Esophagus muscularis mucosa (tissue), 4 donors: ENCODE results near the gene CPXM1. TPM values are rescaled to one million over a fixed set of nuclear protein-coding genes. Genes with fewer than 3 reads are reported as not detected.
A peak's percentile ranks its signal among the peaks of the same experiment; 100 is the strongest.

Experiments
- DNase-seq: peaks from one replicate; pipeline ENCODE4 v3.0.0-alpha.2; 2017; ENCODE audit errors: extremely low spot score
- H3K27ac ChIP-seq, 4 donors: fragments of 200-600 bp; sonication (generic); replicated peaks in 1 of 4; 1 replicate in 3 of 4; 2 replicates in 1 of 4; pipeline ENCODE4 v1.5.1; 2016 to 2019; ENCODE audit warnings: mild to moderate bottlenecking in 1 of 4
- H3K27me3 ChIP-seq, 4 donors: fragments of 200-600 bp; sonication (generic); one replicate each; pipeline versions ENCODE4 v1.5.1 to v1.6.0; 2016 to 2019
- H3K36me3 ChIP-seq, 4 donors: fragments of 200-600 bp; sonication (generic); one replicate each; pipeline ENCODE4 v1.5.1; 2016 to 2019
- H3K4me1 ChIP-seq, 4 donors: fragments of 200-600 bp; sonication (generic); one replicate each; pipeline ENCODE4 v1.5.1; 2016 to 2019
- H3K4me3 ChIP-seq, 4 donors: fragments of 200-600 bp; sonication (generic); 1 replicate in 2 of 4; 2 replicates in 2 of 4; pipeline ENCODE4 v1.5.1; 2016 to 2019; ENCODE audit warnings: mild to moderate bottlenecking in 4 of 4, moderate library complexity in 1 of 4
- H3K9me3 ChIP-seq, 4 donors: fragments of 200-600 bp; sonication (generic); 1 replicate in 3 of 4; 2 replicates in 1 of 4; pipeline ENCODE4 v1.5.1; 2016 to 2019
- EP300 ChIP-seq: sonication (generic); formaldehyde crosslinking; IDR thresholded peaks from one replicate; pipeline ENCODE4 v1.6.1; 2017; ENCODE audit warnings: antibody characterized with exemption
- POLR2A ChIP-seq: fragments of 450-650 bp; IDR thresholded peaks from one replicate; pipeline ENCODE4 v1.6.1; 2017; ENCODE audit warnings: antibody characterized with exemption, moderate library complexity, mild to moderate bottlenecking, low read depth
- POLR2AphosphoS5 ChIP-seq, 2 donors: sonication (generic); formaldehyde crosslinking; IDR thresholded peaks; one replicate each; pipeline ENCODE4 v1.6.1; 2017; ENCODE audit warnings: antibody characterized with exemption in 2 of 2
- WGBS: methylation state at CpG from one replicate; pipeline ENCODE4 v1.1.5; 2018; 5-methylcytosine and 5-hydroxymethylcytosine counted together
- intact Hi-C: fragments of 100-400 bp; cut with DNase I; formaldehyde crosslinking; loops from one replicate; pipeline ENCODE4 v1.15.1; 2023
- total RNA-seq, 4 donors: library from RNA; depleted of rRNA; stranded (reverse); fragments of >200 nt; gene quantifications; one replicate each; pipeline versions ENCODE4 v1.1.0 to v1.2.1, GENCODE V29; 2016
- TF ChIP-seq, protein P1 (sequence below), 3 experiments: fragments of 200-600 bp in 2 of 3; fragments of 450-650 bp in 1 of 3; sonication (generic) in 2 of 3; IDR thresholded peaks; one replicate each; pipeline ENCODE4 v1.5.1; 2017 to 2019; ENCODE audit warnings: antibody characterized with exemption in 3 of 3, mild to moderate bottlenecking in 2 of 3, moderate library complexity in 1 of 3

The CPXM1 gene
- 1 to 10 TPM in 1 of 4 donors, under 1 TPM in 2, not detected in 1; 0.17 to 1.3 (median 0.45) TPM for total RNA-seq

DNA sequence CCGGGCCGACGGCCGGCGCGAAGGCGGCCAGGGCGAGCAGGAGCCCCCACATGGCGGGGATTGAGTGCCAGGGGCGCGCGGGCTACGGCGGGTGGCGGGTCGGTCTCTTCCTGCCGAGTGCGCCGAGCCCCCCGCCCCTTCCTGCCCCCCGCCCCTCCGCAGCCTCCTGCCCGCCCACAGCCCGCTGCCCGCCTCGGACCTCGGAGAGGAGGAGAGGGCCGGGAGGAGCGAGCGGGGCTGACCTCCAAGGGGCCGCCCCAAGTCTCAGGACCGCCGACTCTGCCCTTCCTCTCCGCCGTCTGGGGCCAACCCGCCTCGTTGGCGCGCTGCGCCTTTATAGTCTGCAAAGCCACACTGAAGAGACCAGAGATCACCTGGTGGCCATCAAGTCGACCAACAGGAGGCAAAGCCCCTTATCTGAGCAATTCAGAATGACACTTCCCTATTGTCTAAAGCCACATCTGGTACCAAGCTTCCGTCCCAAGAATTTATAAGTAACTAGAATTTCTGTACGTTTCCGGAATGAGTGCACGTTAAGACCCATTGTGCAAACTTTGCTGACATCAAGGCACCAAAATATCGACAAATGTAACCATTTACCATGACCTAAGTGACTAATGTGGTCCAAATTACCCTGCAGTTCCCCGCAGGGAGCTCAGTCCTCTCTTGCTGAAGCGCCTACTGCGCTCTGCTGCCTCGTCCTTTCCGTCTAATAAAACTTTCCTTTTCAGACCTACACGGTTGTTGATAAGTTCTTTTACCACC lies at the start of gene CPXM1:
TSS of gene CPXM1 (minus strand) at position 107 of the 765 bp plus-strand sequence. CDS start at position 52, 55 bp downstream.
- DNase-seq = no peak
- Histone ChIP-seq H3K9me3 (no peaks in the 10 kb centered on the region), H3K4me3 (peak within 1 kb of the TSS; percentile 22 to 34 (median 30)), H3K4me1 (peaks cover 0 to 33% (median 29%) of the 10 kb centered on the region in 4 donors), H3K27ac (no peak within 1 kb of the TSS), H3K36me3 (no peaks in the 10 kb centered on the region), H3K27me3 (peaks cover 0 to 99% (median 21%) of the 10 kb centered on the region in 4 donors)
- intact Hi-C loops = no loop called here
- TF ChIP-seq POLR2A (no peak), POLR2AphosphoS5 (IDR thresholded peaks at IDR 0.05) (no peak), EP300 (no peak)
- TF ChIP-seq, protein P1, sequence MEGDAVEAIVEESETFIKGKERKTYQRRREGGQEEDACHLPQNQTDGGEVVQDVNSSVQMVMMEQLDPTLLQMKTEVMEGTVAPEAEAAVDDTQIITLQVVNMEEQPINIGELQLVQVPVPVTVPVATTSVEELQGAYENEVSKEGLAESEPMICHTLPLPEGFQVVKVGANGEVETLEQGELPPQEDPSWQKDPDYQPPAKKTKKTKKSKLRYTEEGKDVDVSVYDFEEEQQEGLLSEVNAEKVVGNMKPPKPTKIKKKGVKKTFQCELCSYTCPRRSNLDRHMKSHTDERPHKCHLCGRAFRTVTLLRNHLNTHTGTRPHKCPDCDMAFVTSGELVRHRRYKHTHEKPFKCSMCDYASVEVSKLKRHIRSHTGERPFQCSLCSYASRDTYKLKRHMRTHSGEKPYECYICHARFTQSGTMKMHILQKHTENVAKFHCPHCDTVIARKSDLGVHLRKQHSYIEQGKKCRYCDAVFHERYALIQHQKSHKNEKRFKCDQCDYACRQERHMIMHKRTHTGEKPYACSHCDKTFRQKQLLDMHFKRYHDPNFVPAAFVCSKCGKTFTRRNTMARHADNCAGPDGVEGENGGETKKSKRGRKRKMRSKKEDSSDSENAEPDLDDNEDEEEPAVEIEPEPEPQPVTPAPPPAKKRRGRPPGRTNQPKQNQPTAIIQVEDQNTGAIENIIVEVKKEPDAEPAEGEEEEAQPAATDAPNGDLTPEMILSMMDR (IDR thresholded peaks at IDR 0.05) = no peak
- WGBS = 10% methylated on average over 13 of the region's 52 CpGs

DNA sequence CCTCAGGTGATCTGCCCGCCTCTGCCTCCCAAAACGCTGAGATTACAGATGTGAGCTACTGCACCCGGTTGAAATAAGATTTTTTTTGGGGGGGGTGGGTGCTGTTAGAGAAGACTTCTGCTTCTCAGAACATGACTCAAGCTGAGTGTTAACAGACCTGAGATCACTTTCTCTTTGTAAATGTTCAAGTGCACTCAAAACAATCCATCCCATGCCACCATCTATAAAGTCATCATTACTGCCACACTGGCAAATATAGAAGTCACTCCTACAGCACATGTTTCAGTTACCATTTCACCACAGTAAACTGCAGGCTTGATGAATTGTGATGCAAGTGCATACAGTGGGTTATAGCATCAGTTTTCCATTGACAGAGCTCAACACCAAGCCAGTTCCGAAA lies 49.1 kb upstream of the CPXM1 start:
- no peak for DNase-seq
- Histone ChIP-seq H3K4me3 (no peak overlapping the region), H3K4me1 (peaks cover 0 to 9% (median 6%) of the 10 kb centered on the region in 4 donors), H3K36me3 (peaks cover 0 to 14% (median 2%) of the 10 kb centered on the region in 4 donors), H3K9me3 (no peaks in the 10 kb centered on the region), H3K27me3 (no peaks in the 10 kb centered on the region), H3K27ac (no peak overlapping the region)
- TF ChIP-seq, protein P1 (IDR thresholded peaks at IDR 0.05) = no peak
- TF ChIP-seq POLR2A (no peak), POLR2AphosphoS5 (IDR thresholded peaks at IDR 0.05) (no peak), EP300 (no peak)
- WGBS = 92% methylated on average over 4 of the region's 4 CpGs
- intact Hi-C loops = loop anchor here (10.0 kb wide), 1 partner anchor 155 kb away; the partner anchor contains the start of gene EBF4

DNA sequence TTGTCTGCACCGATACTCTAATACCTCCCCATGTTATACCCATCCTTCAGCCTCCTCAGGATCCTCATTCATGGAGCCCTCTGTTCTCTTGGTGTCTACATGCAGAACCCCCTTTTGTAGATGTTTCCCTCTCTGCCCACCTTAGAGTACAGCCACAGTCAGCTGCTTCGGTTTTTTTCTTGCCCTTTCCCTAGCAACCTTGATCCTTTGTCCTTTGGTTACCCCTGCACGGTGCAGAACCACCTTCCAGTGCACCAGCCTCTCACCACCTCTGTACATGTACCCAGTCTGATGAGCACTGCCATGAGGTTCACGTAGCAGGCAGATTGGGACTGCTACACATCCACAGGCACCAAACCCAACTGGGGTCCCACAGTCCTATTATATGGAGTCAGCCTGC lies 47.4 kb upstream of the CPXM1 start:
- no peaks in the 10 kb centered on the region for H3K27me3 ChIP-seq
- intact Hi-C loops = loop anchor here (10.0 kb wide), 1 partner anchor 153 kb away; the partner anchor contains the start of gene EBF4
- peaks cover 0 to 20% (median 5%) of the 10 kb centered on the region in 4 donors for H3K36me3 ChIP-seq
- TF ChIP-seq EP300 (no peak), POLR2A (no peak), POLR2AphosphoS5 (IDR thresholded peaks at IDR 0.05) (no peak)
- TF ChIP-seq, protein P1 (IDR thresholded peaks at IDR 0.05) = no peak
- H3K4me3 ChIP-seq = no peak overlapping the region
- peaks cover 0 to 11% (median 7%) of the 10 kb centered on the region in 4 donors for H3K4me1 ChIP-seq
- no peak overlapping the region for H3K27ac ChIP-seq
- DNase-seq = no peak
- no peaks in the 10 kb centered on the region for H3K9me3 ChIP-seq
- WGBS = 93% methylated on average over 4 of the region's 4 CpGs

DNA sequence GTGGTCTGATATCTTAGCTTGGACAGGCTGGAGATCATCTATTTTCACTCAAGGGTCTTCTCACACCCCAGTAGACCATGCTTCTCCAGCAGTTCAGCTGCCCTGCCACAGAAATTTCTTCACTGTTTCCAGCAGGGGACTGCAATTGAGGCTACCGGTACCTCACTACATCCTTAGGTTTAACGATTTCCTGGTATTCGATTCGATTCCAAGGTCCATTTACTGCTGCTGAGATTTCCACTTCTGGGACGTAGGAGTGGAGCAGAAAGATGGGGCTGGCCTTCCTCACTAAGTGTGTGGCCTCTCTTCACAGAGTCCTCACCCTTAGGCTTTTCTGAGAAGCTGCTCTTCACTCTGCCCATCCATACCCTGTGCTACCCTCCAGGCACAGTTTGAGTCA lies 46.3 kb upstream of the CPXM1 start:
- 84% methylated on average over 5 of the region's 5 CpGs for WGBS
- no peak for DNase-seq
- intact Hi-C loops = loop anchor here (10.0 kb wide), 1 partner anchor 152 kb away; the partner anchor contains the start of gene EBF4
- no peak overlapping the region for H3K27ac ChIP-seq
- peaks cover 0 to 20% (median 5%) of the 10 kb centered on the region in 4 donors for H3K36me3 ChIP-seq
- H3K9me3 ChIP-seq = no peaks in the 10 kb centered on the region
- H3K4me3 ChIP-seq = no peak overlapping the region
- no peaks in the 10 kb centered on the region for H3K27me3 ChIP-seq
- H3K4me1 ChIP-seq = peaks cover 3 to 11% (median 6%) of the 10 kb centered on the region in 4 donors
- TF ChIP-seq POLR2AphosphoS5 (IDR thresholded peaks at IDR 0.05) (no peak), POLR2A (no peak), EP300 (no peak)
- TF ChIP-seq, protein P1 (IDR thresholded peaks at IDR 0.05) = no peak
